GM18951 (cell line): ENCODE results near the gene GPM6B.

Experiments used
- POLR2A ChIP-seq: IDR thresholded peaks from 4 replicates; pipeline ENCODE4 v1.6.1; 2011; ENCODE audit warnings: mild to moderate bottlenecking; ENCODE audit not compliant: insufficient read length, insufficient read depth; ENCODE audit errors: extremely low read depth
- in situ Hi-C: fragments of 300-500 bp; cut with MboI; formaldehyde crosslinking; loops from one replicate; pipeline ENCODE4 v1.12.0; 2022; ENCODE audit warnings: low sequenced_read_pairs, mixed read lengths, inconsistent platforms; ENCODE audit not compliant: unreplicated experiment

GPM6B gene, protein sequence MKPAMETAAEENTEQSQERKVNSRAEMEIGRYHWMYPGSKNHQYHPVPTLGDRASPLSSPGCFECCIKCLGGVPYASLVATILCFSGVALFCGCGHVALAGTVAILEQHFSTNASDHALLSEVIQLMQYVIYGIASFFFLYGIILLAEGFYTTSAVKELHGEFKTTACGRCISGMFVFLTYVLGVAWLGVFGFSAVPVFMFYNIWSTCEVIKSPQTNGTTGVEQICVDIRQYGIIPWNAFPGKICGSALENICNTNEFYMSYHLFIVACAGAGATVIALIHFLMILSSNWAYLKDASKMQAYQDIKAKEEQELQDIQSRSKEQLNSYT

GRCh38 chrX:13816643-13817627 lies at the start of gene GPM6B:
TSS of gene GPM6B (minus strand) at chrX:13817093. CDS start at chrX:13816904, 189 bp downstream.
- in situ Hi-C loops = no loop called here
- no peak for TF ChIP-seq POLR2A

GRCh38 chrX:13864264-13864663 lies 47.4 kb upstream of the GPM6B start:
- in situ Hi-C loops = no loop called here
- no peak for TF ChIP-seq POLR2A

DNA sequence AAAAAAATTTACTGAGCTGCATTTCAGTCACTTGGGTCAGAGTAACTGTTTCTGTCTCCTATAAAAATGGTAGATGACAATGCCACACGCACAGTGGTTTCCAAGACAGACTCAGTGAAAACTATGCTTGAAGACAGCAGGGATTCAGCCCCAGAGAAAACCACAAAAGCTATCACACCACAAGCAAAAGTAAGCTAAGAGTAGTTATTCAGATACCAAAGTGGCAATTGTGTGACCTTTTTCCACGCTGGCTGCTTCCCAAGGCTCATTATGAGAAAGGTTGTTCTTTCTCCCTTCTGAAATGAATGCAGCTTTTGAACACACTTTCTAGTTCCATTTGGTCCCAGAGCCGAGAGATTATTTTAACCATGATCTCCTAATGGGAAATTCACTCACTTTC lies 46.4 kb upstream of the GPM6B start:
- no peak for TF ChIP-seq POLR2A

DNA sequence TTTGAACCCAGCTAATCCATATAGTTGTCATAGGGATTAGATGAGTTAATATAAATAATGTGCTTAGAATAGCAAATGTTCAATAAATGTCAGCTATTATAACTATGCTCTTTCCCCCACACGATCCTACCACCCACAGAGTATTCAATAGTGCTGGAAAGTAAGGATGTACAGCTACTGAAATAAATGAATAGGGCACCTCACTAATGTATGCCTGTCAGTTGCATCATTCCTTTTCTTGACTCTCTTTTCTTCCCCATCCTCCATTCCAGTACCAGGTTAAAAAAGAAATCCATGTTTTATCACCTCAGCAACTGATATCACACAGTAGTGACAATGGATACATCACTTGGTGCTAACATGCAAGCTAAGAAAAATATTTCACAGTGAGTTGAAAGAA lies 42.8 kb upstream of the GPM6B start:
- in situ Hi-C loops = no loop called here
- no peak for TF ChIP-seq POLR2A

More for the DNA sequence above, 46.4 kb upstream of the GPM6B start:
- in situ Hi-C loops = no loop called here

GRCh38 chrX:13857804-13858203 lies 40.9 kb upstream of the GPM6B start:
- no peak for TF ChIP-seq POLR2A
- in situ Hi-C loops = no loop called here

GRCh38 chrX:13855689-13856450 lies 39.0 kb upstream of the GPM6B start:
- in situ Hi-C loops = no loop called here
- TF ChIP-seq POLR2A = no peak

DNA sequence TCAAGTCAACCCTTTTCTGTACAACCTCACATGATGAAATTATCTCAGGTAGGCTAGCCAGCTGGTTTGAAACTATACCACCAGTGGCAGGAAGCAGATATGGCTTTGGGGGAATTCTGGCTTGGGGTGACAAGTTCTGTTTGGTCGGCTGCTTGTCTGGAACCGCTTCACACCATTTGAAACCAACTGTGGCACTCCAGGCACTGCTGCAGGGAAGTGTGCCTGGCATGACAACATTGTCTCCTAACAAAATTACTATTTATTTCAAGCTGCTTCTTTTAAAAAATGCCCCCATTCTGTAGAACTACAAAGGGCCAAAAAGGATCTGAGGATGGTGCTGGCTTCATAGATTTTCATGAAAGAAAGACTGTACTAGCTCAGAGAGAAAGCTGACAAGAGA lies 37.1 kb upstream of the GPM6B start:
- TF ChIP-seq POLR2A = no peak
- in situ Hi-C loops = no loop called here

DNA sequence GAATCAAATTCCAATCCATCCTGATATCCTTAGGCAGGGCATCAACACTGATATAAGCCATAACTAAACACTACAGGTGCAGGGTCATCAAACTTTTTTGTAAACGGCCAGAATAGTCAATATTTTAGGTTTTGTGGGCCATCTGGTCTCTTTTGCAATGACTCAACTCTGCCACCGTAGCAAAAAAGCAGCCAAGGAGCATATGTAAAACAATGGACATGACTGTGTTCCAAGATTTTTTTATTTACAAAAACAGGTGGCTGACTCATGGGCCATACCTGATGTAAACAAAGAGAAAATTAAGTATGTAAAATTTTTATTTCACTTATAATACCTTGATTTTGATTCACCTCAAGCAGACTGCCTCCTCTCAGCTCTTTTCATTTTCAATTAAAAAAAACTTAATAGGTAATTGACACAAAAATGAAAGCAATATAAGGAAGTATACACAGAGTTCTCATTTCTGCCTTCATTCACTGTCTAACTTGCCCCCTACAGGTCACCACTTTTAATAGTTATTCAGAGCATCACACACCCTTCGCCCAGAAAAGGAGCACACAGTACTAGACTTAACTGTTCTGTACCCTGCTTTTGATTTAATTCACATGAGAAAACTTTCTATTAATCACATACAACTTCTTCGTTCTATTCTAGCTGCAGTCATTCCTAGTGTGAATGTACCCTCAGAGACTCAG lies 35.3 kb upstream of the GPM6B start:
- TF ChIP-seq POLR2A = no peak

DNA sequence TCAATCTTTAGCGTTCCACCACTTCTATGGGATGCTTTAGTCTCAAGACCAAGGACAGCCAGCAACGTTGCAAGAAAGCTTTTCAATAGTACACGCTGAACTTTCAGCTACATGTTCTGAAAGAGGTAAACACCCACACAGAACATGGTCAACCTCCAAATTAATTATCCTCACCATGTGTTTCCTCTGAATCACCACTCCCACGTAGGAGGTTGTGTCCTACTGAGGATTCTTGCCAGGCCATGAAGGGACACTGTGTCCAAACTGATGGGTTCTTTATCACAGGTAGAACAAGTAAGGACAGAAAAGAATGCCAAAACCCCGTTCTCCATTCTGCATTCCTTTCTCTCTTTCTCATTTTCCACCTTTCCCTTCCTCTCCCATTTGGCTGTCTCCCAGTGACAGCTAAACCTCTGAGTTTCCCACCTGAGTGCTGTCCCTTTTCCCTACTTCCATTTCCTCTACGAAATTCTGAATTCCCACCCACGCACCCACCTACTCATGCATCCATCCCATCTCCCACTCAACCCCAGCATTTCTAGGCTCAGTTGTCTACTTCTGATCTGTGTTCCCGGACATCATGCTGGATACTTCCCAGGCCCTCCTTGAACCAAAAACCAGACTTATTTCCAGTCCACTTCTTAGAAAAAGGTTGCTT lies 29.0 kb upstream of the GPM6B start:
- in situ Hi-C loops = no loop called here
- no peak for TF ChIP-seq POLR2A

More for the DNA sequence above, 35.3 kb upstream of the GPM6B start:
- in situ Hi-C loops = no loop called here

GRCh38 chrX:13843150-13843721 lies 26.3 kb upstream of the GPM6B start:
- in situ Hi-C loops = no loop called here
- no peak for TF ChIP-seq POLR2A

- no peak for TF ChIP-seq POLR2A
- in situ Hi-C loops = no loop called here
These were observed 23.2 kb upstream of the GPM6B start for GRCh38 chrX:13840121-13840520.

GRCh38 chrX:13837290-13837745 lies 20.4 kb upstream of the GPM6B start:
- TF ChIP-seq POLR2A = no peak
- in situ Hi-C loops = no loop called here

DNA sequence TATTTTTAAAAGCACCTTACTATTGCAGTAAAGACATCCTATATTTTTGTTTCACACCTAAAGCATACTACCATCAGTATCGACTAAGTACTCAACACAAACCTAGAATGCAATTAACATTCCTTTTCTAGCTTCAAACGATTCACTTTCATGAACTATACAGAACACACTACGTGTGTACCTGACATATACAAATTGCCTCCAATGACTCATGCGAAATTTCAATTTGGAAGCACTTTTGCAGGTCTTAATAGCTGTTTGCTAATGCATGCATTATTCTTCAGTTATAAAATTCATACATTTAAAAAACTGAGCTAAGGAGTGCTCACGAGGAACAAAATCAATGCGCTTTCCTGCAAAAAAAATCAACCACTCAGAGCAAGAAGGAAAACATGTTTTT lies 19.7 kb upstream of the GPM6B start:
- in situ Hi-C loops = no loop called here
- TF ChIP-seq POLR2A = no peak
